Hepatocyte (in vitro differentiated cells): ENCODE measurements around the gene TDRD10. TPM values are rescaled to one million over a fixed set of nuclear protein-coding genes. Genes with fewer than 3 reads are reported as not detected.

Source experiments
- DNase-seq: peaks from one replicate; pipeline ENCODE4 v3.0.0-alpha.2; 2016; ENCODE audit warnings: low spot score
- H2AFZ ChIP-seq: fragments of 200-600 bp; sonication (generic); 2 replicates; pipeline ENCODE4 v1.6.0; 2016; ENCODE audit warnings: antibody characterized with exemption, mild to moderate bottlenecking
- H3K27ac ChIP-seq: fragments of 200-600 bp; sonication (generic); 2 replicates; pipeline ENCODE4 v1.5.1; 2016; ENCODE audit warnings: mild to moderate bottlenecking
- H3K27me3 ChIP-seq: fragments of 200-600 bp; sonication (generic); 2 replicates; pipeline ENCODE4 v1.6.1; 2016
- H3K36me3 ChIP-seq: fragments of 200-600 bp; sonication (generic); replicated peaks from 2 replicates; pipeline ENCODE4 v1.5.1; 2016; ENCODE audit warnings: low read depth; ENCODE audit not compliant: insufficient read depth
- H3K4me1 ChIP-seq: fragments of 200-600 bp; sonication (generic); 2 replicates; pipeline ENCODE4 v1.5.1; 2016; ENCODE audit warnings: mild to moderate bottlenecking, moderate library complexity; ENCODE audit not compliant: insufficient read depth
- H3K4me2 ChIP-seq: fragments of 200-600 bp; sonication (generic); 2 replicates; pipeline ENCODE4 v1.6.0; 2016
- H3K4me3 ChIP-seq: fragments of 200-600 bp; sonication (generic); 2 replicates; pipeline ENCODE4 v1.5.1; 2016; ENCODE audit warnings: mild to moderate bottlenecking
- H3K79me2 ChIP-seq: fragments of 200-600 bp; sonication (generic); 2 replicates; pipeline ENCODE4 v1.6.0; 2017; ENCODE audit warnings: mild to moderate bottlenecking
- H3K9me2 ChIP-seq: fragments of 200-600 bp; sonication (generic); replicated peaks from 2 replicates; pipeline ENCODE4 v1.6.0; 2017; ENCODE audit warnings: mild to moderate bottlenecking; ENCODE audit not compliant: insufficient read depth
- H3K9me3 ChIP-seq: fragments of 200-600 bp; sonication (generic); 2 replicates; pipeline ENCODE4 v1.5.1; 2016; ENCODE audit warnings: low read depth, mild to moderate bottlenecking
- H4K20me1 ChIP-seq: fragments of 200-600 bp; sonication (generic); 2 replicates; pipeline ENCODE4 v1.6.0; 2016; ENCODE audit warnings: mild to moderate bottlenecking; ENCODE audit not compliant: insufficient read depth, poor library complexity, severe bottlenecking
- EZH2 ChIP-seq: fragments of 200-600 bp; sonication (generic); IDR thresholded peaks from 2 replicates; pipeline ENCODE4 v1.6.1; 2016; ENCODE audit warnings: antibody characterized with exemption, mild to moderate bottlenecking, borderline replicate concordance
- EZH2phosphoT487 ChIP-seq: fragments of 200-600 bp; sonication (generic); IDR thresholded peaks from one replicate; pipeline ENCODE4 v1.6.1; 2018; ENCODE audit warnings: antibody characterized with exemption, mild to moderate bottlenecking, low read depth, moderate library complexity; ENCODE audit not compliant: unreplicated experiment, severe bottlenecking
- WGBS: methylation state at CpG from one replicate; pipeline ENCODE4 v1.1.6; 2016; ENCODE audit warnings: low lambda C conversion rate; ENCODE audit errors: missing lambda C conversion rate; 5-methylcytosine and 5-hydroxymethylcytosine counted together
- polyA plus RNA-seq: library from polyadenylated mRNA; unstranded; fragments of >200 nt; fragmentation: Nextera tagmentation; extraction: Ambion mirVana; gene quantifications from 2 replicates; pipeline ENCODE4 v1.2.1, GENCODE V29; 2016
- total RNA-seq: library from RNA; depleted of rRNA; stranded (reverse); fragments of >200 nt; gene quantifications from 2 replicates; pipeline ENCODE4 v1.2.3, GENCODE V29; 2014
- TF ChIP-seq, protein P1 (sequence below): fragments of 200-600 bp; sonication (generic); IDR thresholded peaks from 2 replicates; pipeline ENCODE4 v1.5.1; 2016; ENCODE audit warnings: antibody characterized with exemption, mild to moderate bottlenecking; ENCODE audit not compliant: poor library complexity

The TDRD10 gene
- total and polyA plus RNA-seq, 2 experiments from 2014 or later, result 0.20 TPM; not detected in 1

DNA sequence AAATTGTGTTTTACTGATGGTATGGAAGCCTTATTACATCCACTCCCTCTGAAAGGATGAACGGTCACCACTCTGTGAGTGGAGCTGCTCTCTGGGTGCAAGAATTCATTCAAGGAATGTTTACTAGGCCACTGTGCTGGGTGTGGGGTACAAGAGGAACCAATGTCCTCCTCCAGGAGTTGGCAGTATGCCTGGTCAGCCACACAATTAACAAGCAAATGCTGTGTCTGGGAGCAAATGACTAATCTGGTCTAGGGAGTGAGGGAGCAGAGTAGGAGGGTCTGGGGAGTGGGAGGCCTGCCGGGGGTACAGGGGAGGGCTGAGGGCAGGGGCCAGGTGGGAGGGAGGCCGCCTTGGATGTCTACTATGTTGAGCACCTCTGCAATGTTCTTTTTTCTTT is 27.2 kb upstream of the TDRD10 start:
- no peak overlapping the region for H3K27ac ChIP-seq
- no peaks in the 10 kb centered on the region for H4K20me1 ChIP-seq
- TF ChIP-seq, protein P1, sequence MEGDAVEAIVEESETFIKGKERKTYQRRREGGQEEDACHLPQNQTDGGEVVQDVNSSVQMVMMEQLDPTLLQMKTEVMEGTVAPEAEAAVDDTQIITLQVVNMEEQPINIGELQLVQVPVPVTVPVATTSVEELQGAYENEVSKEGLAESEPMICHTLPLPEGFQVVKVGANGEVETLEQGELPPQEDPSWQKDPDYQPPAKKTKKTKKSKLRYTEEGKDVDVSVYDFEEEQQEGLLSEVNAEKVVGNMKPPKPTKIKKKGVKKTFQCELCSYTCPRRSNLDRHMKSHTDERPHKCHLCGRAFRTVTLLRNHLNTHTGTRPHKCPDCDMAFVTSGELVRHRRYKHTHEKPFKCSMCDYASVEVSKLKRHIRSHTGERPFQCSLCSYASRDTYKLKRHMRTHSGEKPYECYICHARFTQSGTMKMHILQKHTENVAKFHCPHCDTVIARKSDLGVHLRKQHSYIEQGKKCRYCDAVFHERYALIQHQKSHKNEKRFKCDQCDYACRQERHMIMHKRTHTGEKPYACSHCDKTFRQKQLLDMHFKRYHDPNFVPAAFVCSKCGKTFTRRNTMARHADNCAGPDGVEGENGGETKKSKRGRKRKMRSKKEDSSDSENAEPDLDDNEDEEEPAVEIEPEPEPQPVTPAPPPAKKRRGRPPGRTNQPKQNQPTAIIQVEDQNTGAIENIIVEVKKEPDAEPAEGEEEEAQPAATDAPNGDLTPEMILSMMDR, result no peak
- TF ChIP-seq EZH2phosphoT487 (no peak), EZH2 (no peak)

DNA sequence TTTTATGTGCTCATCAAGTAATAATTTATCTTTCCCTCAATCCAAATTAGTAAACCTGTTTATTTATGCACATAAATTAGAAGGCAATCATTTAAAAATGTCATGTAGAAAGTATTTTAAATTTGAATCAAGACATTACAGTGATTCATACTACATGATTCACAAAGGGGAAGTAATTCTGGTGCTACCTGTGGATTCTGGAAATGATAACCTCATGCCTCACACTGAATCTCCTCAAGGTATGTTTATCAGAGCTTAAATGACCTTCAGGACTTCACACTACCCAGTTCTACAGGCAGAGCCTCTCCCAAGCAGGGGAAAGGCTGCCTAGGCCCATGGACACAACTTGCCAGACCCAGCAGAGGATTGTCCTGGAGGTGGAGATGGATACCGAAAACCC is 25.2 kb upstream of the TDRD10 start:
- Histone ChIP-seq H3K9me3 (no peaks in the 10 kb centered on the region), H2AFZ (no peak overlapping the region), H3K27me3 (no peaks in the 10 kb centered on the region), H3K79me2 (no peaks in the 10 kb centered on the region), H3K4me1 (no peaks in the 10 kb centered on the region), H3K36me3 (no peaks in the 10 kb centered on the region), H4K20me1 (no peaks in the 10 kb centered on the region), H3K9me2 (no peaks in the 10 kb centered on the region), H3K27ac (no peak overlapping the region), H3K4me3 (no peak overlapping the region), H3K4me2 (no peak overlapping the region)
- WGBS, result 89% methylated on average over 1 of the region's 1 CpG
- no peak for DNase-seq
- TF ChIP-seq, protein P1, result no peak
- TF ChIP-seq EZH2 (no peak), EZH2phosphoT487 (no peak)

More for the DNA sequence above, 27.2 kb upstream of the TDRD10 start:
- Histone ChIP-seq H3K9me3 (no peaks in the 10 kb centered on the region), H3K36me3 (no peaks in the 10 kb centered on the region), H3K9me2 (no peaks in the 10 kb centered on the region), H2AFZ (no peak overlapping the region), H3K79me2 (no peaks in the 10 kb centered on the region), H3K4me1 (no peaks in the 10 kb centered on the region), H3K27me3 (no peaks in the 10 kb centered on the region), H3K4me3 (no peak overlapping the region), H3K4me2 (no peak overlapping the region)
- peak; percentile 23 for DNase-seq
- 70% methylated on average over 1 of the region's 3 CpGs for WGBS

- H3K4me1 ChIP-seq, result no peaks in the 10 kb centered on the region
- no peak overlapping the region for H3K4me3 ChIP-seq
- no peaks in the 10 kb centered on the region for H3K36me3 ChIP-seq
- no peaks in the 10 kb centered on the region for H4K20me1 ChIP-seq
- WGBS, result 88% methylated on average over 8 of the region's 8 CpGs
- H3K27me3 ChIP-seq, result no peaks in the 10 kb centered on the region
- H3K9me3 ChIP-seq, result no peaks in the 10 kb centered on the region
- H2AFZ ChIP-seq, result no peak overlapping the region
- no peaks in the 10 kb centered on the region for H3K79me2 ChIP-seq
- H3K27ac ChIP-seq, result no peak overlapping the region
- no peak for TF ChIP-seq EZH2
- TF ChIP-seq, protein P1, result no peak
- TF ChIP-seq EZH2phosphoT487, result no peak
- DNase-seq, result no peak
- no peak overlapping the region for H3K4me2 ChIP-seq
- H3K9me2 ChIP-seq, result no peaks in the 10 kb centered on the region
Observed at GRCh38 chr1:154478013-154478412, 24.0 kb upstream of the TDRD10 start.

DNA sequence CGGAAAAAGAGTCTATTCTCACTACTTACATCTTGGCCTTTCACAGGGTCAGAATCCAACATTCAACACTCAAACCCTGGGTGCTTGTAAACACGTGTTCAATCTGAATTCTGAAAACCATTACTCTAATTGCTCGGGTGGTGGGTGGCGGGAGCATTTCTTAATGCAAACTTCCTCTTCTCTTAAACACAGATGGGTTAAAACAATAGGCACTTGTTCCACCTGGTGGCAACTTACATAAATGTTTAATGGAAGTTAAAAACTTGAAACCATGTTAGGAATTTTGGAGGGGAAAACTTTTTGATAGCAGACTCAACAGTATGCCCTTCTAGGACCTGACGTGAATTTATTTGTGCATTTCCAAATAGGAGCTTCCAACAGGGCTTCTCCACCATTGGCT is 23.4 kb upstream of the TDRD10 start:
- no peak overlapping the region for H3K4me2 ChIP-seq
- H3K27ac ChIP-seq, result no peak overlapping the region
- H3K4me3 ChIP-seq, result no peak overlapping the region
- H4K20me1 ChIP-seq, result no peaks in the 10 kb centered on the region
- H3K9me3 ChIP-seq, result no peaks in the 10 kb centered on the region
- H3K36me3 ChIP-seq, result no peaks in the 10 kb centered on the region
- no peaks in the 10 kb centered on the region for H3K4me1 ChIP-seq
- no peaks in the 10 kb centered on the region for H3K27me3 ChIP-seq
- no peak for TF ChIP-seq EZH2phosphoT487
- TF ChIP-seq EZH2, result no peak
- TF ChIP-seq, protein P1, result peak; percentile 24
- no peaks in the 10 kb centered on the region for H3K9me2 ChIP-seq
- WGBS, result 53% methylated on average over 5 of the region's 5 CpGs
- H2AFZ ChIP-seq, result no peak overlapping the region
- peak; percentile 37 for DNase-seq
- H3K79me2 ChIP-seq, result no peaks in the 10 kb centered on the region
